ENCODE data around the gene SPR. TPM values are rescaled to one million over a fixed set of nuclear protein-coding genes. Genes with fewer than 3 reads are reported as not detected.
A peak's percentile ranks its signal among the peaks of the same experiment; 100 is the strongest.

SPR gene
- polyA plus RNA-seq, 1 of the 3 experiments (the other 2 are of a cell fraction), result 25.7 TPM

- Histone ChIP-seq H3K9ac (no peak overlapping the region), H3K79me2 (ENCODE audit: insufficient read depth) (no peaks in the 10 kb centered on the region), H3K36me3 (replicated peaks in 1 of 2; ENCODE audit: control insufficient read depth in 1 of 2, insufficient read depth in 2 of 2, low read length in 1 of 2) (no peaks in the 10 kb centered on the region), H3K9me2 (no peaks in the 10 kb centered on the region), H3K27me3 (ENCODE audit: insufficient read depth) (peaks cover 99% of the 10 kb centered on the region), H3F3A (replicated peaks; ENCODE audit: insufficient read depth) (no peaks in the 10 kb centered on the region), H3K9me3 (no peaks in the 10 kb centered on the region), H3K27ac (ENCODE audit: low read depth in 2 of 2, low read length in 1 of 2) (no peak overlapping the region), H4K20me1 (ENCODE audit: insufficient read depth) (peaks cover 18% of the 10 kb centered on the region), H3K4me2 (no peak overlapping the region), H3K4me1 (ENCODE audit: control insufficient read depth in 1 of 2, insufficient read depth in 2 of 2, low read depth in 1 of 2, low read length in 1 of 2) (peaks cover 7 to 11% of the 10 kb centered on the region in 2 experiments; a peak in 2 of 4 replicates), H2AFZ (ENCODE audit: low read depth) (no peak overlapping the region), H3K4me3 (ENCODE audit: low read depth in 2 of 2, low read length in 1 of 2) (no peak overlapping the region)
- WGBS (ENCODE audit: low lambda C conversion rate), result 32% methylated on average over 14 of the region's 15 CpGs
- ChIA-PET POLR2A (no interaction called here), CTCF (interaction anchor here (0.9 to 6.9 kb wide), 3 partner anchors 29 to 256 kb away, joined by 4 to 34 read pairs (median 11); partner anchors contain the start of gene SPR)
- TF ChIP-seq GATA2 (CRISPR knock-in tag; IDR thresholded peaks at IDR 0.05), result no peak
- TF ChIP-seq SMC3 (IDR thresholded peaks at IDR 0.05; ENCODE audit: low read depth, low read length), result no peak
- TF ChIP-seq RFX5 (IDR thresholded peaks at IDR 0.05; ENCODE audit: low read length), result no peak
- no peak for TF ChIP-seq GABPA (IDR thresholded peaks at IDR 0.05; ENCODE audit: low read depth)
- TF ChIP-seq RXRA (IDR thresholded peaks at IDR 0.05; ENCODE audit: borderline replicate concordance, low read depth), result no peak
- no peak for TF ChIP-seq FOXJ3 (CRISPR knock-in tag; IDR thresholded peaks at IDR 0.05)
- TF ChIP-seq FOXM1 (IDR thresholded peaks at IDR 0.05; ENCODE audit: low read depth), result no peak
- TF ChIP-seq USF1 (IDR thresholded peaks at IDR 0.05; ENCODE audit: borderline replicate concordance, low read depth), result no peak
- no peak for TF ChIP-seq MXI1 (IDR thresholded peaks at IDR 0.05; ENCODE audit: low read depth, low read length)
- no peak for TF ChIP-seq SIN3A (IDR thresholded peaks at IDR 0.05; ENCODE audit: borderline replicate concordance, low read depth, low read length)
- TF ChIP-seq, protein P1, sequence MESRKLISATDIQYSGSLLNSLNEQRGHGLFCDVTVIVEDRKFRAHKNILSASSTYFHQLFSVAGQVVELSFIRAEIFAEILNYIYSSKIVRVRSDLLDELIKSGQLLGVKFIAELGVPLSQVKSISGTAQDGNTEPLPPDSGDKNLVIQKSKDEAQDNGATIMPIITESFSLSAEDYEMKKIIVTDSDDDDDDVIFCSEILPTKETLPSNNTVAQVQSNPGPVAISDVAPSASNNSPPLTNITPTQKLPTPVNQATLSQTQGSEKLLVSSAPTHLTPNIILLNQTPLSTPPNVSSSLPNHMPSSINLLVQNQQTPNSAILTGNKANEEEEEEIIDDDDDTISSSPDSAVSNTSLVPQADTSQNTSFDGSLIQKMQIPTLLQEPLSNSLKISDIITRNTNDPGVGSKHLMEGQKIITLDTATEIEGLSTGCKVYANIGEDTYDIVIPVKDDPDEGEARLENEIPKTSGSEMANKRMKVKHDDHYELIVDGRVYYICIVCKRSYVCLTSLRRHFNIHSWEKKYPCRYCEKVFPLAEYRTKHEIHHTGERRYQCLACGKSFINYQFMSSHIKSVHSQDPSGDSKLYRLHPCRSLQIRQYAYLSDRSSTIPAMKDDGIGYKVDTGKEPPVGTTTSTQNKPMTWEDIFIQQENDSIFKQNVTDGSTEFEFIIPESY (IDR thresholded peaks at IDR 0.05; ENCODE audit: borderline replicate concordance, low read depth), result no peak
- TF ChIP-seq EP300 (IDR thresholded peaks at IDR 0.05; ENCODE audit: borderline replicate concordance in 1 of 2, low read depth in 1 of 2, low read length in 1 of 2), result no peak
- no peak for TF ChIP-seq IRF3 (IDR thresholded peaks at IDR 0.05; ENCODE audit: low read depth, low read length)
- TF ChIP-seq CHD2 (IDR thresholded peaks at IDR 0.05; ENCODE audit: low read length, partially characterized antibody), result no peak
- DNase-seq, result peak; percentile 18
These were observed 34.1 kb downstream of the SPR start for GRCh38 chr2:72921088-72921851.
